Measurements from ENCODE around the gene ZNF24.

ZNF24 gene

DNA sequence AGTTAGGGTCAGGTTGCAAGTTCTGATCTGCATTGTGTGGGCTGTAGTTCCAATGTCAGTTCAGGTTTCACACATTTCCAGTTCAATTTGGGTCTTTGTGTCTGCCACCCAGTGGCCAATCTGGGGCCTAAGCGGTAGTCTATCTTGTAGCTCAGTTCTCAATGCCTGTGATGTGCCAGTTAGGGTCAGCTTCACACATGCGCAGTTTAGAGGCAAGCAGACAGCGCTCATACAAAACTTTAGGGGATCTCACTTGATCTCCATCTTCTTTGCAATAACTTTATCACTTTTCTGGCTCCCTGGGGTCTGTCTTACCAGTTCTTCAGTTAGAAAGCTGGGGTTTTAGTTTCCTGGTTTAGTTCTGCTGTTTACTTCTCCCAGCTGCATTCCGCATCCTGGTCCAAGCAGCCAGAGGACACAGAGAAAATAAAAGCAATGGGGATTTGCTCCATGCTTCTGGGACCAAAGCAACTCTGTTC lies 11.0 kb upstream of the ZNF24 start:
- FAIRE-seq (peak; percentile 70), DNase-seq (ENCODE audit: insufficient read length, low spot score) (no peak)

DNA sequence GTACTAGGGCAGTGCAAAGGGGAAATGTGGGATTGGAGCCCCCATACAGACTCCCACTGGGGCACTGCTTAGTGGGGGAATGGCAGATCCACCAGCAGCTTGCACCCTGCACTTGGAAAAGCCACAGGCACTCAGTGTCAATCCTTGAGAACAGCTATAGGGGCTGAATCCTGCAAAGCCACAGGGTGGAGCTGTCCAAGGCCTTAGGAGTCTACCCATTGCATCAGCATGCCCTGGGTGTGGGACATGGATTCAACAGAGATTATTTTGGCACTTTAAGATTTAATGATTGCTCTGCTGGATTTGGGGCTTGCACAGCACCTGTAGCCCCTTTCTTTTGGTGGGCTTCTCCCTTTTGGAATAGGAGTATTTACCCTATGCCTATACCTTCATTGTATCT lies 8.6 kb upstream of the ZNF24 start:
- no peak for FAIRE-seq
- TF ChIP-seq, protein P1, sequence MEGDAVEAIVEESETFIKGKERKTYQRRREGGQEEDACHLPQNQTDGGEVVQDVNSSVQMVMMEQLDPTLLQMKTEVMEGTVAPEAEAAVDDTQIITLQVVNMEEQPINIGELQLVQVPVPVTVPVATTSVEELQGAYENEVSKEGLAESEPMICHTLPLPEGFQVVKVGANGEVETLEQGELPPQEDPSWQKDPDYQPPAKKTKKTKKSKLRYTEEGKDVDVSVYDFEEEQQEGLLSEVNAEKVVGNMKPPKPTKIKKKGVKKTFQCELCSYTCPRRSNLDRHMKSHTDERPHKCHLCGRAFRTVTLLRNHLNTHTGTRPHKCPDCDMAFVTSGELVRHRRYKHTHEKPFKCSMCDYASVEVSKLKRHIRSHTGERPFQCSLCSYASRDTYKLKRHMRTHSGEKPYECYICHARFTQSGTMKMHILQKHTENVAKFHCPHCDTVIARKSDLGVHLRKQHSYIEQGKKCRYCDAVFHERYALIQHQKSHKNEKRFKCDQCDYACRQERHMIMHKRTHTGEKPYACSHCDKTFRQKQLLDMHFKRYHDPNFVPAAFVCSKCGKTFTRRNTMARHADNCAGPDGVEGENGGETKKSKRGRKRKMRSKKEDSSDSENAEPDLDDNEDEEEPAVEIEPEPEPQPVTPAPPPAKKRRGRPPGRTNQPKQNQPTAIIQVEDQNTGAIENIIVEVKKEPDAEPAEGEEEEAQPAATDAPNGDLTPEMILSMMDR (IDR thresholded peaks at IDR 0.05; ENCODE audit: insufficient read depth, missing control alignments): no peak
- DNase-seq (ENCODE audit: insufficient read length, low spot score): no peak

More for the DNA sequence above, 11.0 kb upstream of the ZNF24 start:
- TF ChIP-seq, protein P1 (IDR thresholded peaks at IDR 0.05; ENCODE audit: insufficient read depth, missing control alignments): peak; percentile 67

DNA sequence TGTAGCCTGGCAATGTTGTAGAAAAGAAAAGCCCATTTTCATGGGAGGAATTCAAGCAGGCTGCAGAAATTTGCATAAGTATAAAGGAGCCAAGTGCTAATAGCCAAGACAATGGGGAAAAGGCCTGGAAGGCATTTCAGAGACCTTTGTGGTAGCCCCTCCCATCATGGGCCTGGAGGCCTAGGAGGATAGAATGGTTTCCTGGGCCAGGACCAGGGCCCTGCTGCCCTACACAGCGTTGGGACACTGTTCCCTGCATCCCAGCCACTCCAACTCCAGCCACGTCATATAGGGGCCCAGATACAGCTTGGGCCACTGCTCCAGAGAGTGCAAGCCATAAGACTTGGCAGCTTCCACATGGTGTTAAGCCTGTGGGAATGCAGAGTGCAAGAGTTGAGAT lies 8.1 kb upstream of the ZNF24 start:
- TF ChIP-seq, protein P1 (IDR thresholded peaks at IDR 0.05; ENCODE audit: insufficient read depth, missing control alignments): no peak
- FAIRE-seq: no peak
- DNase-seq (ENCODE audit: insufficient read length, low spot score): no peak

DNA sequence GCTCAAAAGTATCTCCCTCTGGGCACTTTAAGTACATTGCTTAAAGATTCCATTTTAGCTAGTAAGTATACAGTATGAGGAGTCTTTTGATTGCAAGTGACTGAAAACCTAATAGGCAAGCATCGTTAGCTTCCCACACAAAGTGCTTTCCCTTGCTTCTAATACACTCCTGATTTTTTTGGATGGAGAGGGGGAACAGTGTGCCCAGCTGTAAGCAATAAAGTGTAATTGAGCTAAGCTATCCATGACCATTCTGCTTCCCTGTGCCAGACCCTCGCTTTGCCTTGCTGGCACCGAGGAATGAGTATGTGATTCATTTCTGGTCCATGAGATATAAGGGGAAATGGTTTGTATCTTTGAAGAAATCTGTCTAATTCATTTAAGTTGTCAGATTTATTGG lies 3.8 kb upstream of the ZNF24 start:
- TF ChIP-seq, protein P1 (IDR thresholded peaks at IDR 0.05; ENCODE audit: insufficient read depth, missing control alignments): no peak
- FAIRE-seq (no peak), DNase-seq (ENCODE audit: insufficient read length, low spot score) (no peak)

DNA sequence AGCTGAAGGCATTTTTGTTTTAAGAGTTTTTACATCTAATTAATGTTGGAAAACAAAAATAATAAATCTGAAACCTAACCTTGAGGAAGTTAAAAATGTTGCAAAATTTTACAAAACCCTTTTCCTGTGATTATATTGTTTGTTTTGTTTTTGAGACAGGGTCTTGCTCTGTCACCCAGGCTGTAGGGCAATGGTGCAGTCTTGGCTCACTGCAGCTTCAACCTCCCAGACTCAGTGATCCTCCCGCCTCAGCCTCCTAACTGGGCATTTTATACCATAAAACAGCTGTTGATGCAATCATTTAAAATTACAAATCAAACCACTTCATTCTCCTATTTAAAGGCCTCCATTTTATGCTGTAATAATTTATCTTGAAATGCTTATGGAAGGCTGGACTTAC lies 1.7 kb upstream of the ZNF24 start:
- TF ChIP-seq, protein P1 (IDR thresholded peaks at IDR 0.05; ENCODE audit: insufficient read depth, missing control alignments): no peak
- FAIRE-seq (no peak), DNase-seq (ENCODE audit: insufficient read length, low spot score) (no peak)

DNA sequence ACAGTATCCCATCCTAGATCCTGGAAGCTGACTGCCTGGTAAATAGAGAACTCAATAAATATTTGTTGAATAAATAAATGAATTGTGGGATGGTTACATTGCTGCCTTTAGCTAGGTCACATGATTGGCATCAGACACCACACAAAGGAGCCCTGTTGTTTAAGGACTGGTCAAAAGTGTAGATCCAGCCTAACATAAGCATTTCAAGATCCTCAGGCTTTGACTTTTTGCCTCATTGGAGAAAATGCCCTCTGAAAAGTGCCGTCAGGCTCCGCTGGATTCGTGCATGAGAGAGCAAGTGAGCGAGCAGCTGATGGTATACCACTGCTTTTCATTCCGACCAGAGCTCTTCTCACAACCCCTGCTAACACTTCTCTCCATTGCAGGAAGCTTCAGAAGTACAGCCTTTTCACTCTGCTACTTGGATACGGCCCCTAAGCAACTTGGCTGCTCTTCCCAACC lies 1.3 kb upstream of the ZNF24 start:
- DNase-seq (ENCODE audit: insufficient read length, low spot score) (no peak), FAIRE-seq (no peak)
- TF ChIP-seq, protein P1 (IDR thresholded peaks at IDR 0.05; ENCODE audit: insufficient read depth, missing control alignments): no peak

DNA sequence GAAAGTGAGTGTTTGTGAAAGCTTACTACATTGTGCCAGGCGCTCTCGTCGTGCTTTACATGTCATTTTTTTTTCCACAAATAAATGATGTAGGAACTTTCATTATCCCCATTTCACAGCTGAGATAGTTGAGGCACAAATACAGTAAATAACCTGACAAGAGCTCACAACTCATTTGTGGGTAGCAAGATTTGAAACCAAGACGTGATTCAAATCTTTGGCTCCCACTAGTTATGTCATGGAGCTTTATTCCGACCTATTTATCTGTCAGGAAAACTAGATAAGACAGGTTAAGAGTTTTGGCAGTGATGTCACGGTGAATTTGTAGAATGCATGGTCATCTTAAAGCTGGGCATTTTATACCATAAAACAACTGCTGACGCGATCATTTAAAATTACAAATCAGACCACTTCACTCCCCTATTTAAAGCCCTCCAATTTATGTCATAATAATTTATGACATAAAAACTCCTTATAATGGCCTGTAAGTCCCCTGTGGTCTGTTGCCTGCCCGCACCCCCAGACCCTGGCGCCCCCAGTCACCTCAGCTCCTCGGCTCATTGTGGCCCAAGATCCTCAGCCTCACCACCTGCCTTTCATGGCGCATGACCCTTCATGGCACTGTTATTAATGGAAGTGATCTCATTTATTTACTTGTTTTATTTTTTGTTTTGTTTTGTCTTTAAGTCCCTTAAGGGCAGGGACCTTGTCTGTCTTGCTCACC lies 678 bp upstream of the ZNF24 start:
- FAIRE-seq: peak; percentile 51
- DNase-seq (ENCODE audit: insufficient read length, low spot score): no peak
- TF ChIP-seq, protein P1 (IDR thresholded peaks at IDR 0.05; ENCODE audit: insufficient read depth, missing control alignments): no peak

Data from D721Med (cell line).